ENCODE measurements around the gene SETD1B. TPM values are rescaled to one million over a fixed set of nuclear protein-coding genes. Genes with fewer than 3 reads are reported as not detected.
"Not testable (repeated sequence)": the region's sequence is repeated elsewhere in the genome, so short reads cannot be mapped to it uniquely, and the experiment has no call there.

Gene SETD1B
- total and polyA plus RNA-seq, 5 donors: 7.6 to 14.9 (median 13.0) TPM

DNA sequence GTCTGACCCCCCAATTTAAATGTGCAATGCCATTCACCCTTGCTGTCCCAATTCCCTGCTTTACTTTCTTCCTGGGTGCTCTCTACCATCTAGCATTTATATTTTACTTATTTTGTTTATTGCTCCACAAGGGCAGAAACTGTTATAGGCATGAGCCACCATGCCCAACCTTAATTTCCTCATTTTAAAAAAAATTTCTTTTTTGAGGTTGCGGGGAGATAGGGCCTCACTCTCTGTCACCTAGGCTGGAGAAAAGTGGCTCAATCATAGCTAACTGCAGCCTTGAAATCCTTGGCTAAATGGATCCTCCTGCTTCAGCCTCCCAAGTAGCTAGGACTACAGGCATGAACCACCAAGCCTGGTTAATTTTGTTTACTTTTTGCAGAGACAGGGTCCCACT, 41.9 kb downstream of the SETD1B start:
- 94% methylated on average over 1 of the region's 1 CpG for WGBS
- ATAC-seq: no peak
- intact Hi-C loops (cut with DNase I): no loop called here

DNA sequence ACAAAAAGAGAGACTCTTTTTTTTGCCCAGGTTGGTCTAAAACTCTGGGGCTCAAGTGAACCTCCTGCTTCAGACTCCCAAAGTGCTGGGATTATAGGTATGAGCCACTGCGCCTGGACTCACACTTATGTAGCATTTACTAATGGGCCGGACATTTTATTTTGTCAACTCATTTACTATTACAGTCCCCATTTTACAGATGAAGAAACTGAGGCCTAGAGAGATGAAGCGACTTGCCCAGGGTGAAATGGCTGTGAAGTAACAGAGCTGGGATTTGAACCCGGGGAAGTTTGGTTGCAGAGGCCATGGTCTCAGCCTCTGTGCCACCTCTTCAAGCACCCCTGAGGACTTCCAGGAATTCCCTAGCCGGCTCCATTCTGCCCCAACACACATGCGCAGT, 45.4 kb downstream of the SETD1B start:
- no peak for ATAC-seq
- intact Hi-C loops (cut with DNase I): no loop called here
- H3K27ac ChIP-seq (ENCODE audit: low read length): no peak overlapping the region
- no peak for DNase-seq
- 95% methylated on average over 6 of the region's 6 CpGs for WGBS
- no peak overlapping the region for H3K4me3 ChIP-seq (ENCODE audit: low read length)
- no peaks in the 10 kb centered on the region for H3K4me1 ChIP-seq (ENCODE audit: control insufficient read depth, insufficient read depth, low read length)
- H3K9me3 ChIP-seq (ENCODE audit: control insufficient read depth, low read length): no peaks in the 10 kb centered on the region
- H3K27me3 ChIP-seq (ENCODE audit: control insufficient read depth, insufficient read depth): no peaks in the 10 kb centered on the region

More for the DNA sequence above, 41.9 kb downstream of the SETD1B start:
- Histone ChIP-seq H3K9me3 (ENCODE audit: control insufficient read depth, low read length) (no peaks in the 10 kb centered on the region), H3K27ac (ENCODE audit: low read length) (no peak overlapping the region), H3K27me3 (ENCODE audit: control insufficient read depth, insufficient read depth) (no peaks in the 10 kb centered on the region), H3K4me3 (ENCODE audit: low read length) (no peak overlapping the region), H3K4me1 (ENCODE audit: control insufficient read depth, insufficient read depth, low read length) (no peaks in the 10 kb centered on the region)
- DNase-seq: no peak

DNA sequence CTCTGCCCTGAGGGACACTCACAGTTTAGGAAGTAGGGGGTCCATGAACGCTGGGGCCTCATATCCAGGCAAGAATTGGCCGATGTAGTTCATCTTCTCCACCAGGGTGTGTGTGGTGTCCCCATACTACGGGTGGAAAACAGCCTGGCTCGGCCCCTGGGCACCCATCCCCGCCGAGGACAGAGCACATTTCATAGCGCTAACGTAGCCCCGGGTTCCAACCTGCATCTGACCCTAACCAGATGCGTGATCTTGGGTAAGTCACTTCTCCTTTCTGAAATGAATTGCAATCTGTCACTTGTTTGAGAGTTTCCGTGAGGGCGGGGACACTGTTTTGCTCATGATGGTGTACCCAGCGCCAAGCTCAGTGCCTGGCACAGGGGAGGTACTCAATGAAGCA, 45.9 kb downstream of the SETD1B start:
- Histone ChIP-seq H3K27me3 (ENCODE audit: control insufficient read depth, insufficient read depth) (no peaks in the 10 kb centered on the region), H3K4me3 (ENCODE audit: low read length) (no peak overlapping the region), H3K9me3 (ENCODE audit: control insufficient read depth, low read length) (no peaks in the 10 kb centered on the region), H3K27ac (ENCODE audit: low read length) (no peak overlapping the region), H3K4me1 (ENCODE audit: control insufficient read depth, insufficient read depth, low read length) (no peaks in the 10 kb centered on the region)
- intact Hi-C loops (cut with DNase I): no loop called here
- DNase-seq (no peak), ATAC-seq (no peak)
- 78% methylated on average over 13 of the region's 13 CpGs for WGBS

DNA sequence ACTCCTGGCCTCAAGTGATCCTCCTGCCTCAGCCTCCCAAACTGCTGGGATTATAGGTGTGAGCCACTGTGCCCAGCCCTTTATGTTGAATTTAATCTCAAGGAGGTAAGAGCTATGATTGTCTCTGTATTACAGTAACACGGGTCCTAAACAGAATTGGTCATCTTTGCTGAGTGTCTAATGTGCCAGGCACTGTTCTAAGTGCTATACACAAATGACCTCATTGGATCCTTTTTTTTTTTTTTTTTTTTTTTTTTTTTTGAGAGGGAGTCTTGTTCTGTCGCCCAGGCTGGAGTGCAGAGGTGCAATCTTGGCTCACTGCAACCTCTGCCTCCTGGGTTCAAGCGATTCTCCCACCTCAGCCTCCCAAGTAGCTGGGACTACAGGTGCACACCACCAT, 48.6 kb downstream of the SETD1B start:
- H3K27ac ChIP-seq (ENCODE audit: low read length); H3K4me3 ChIP-seq (ENCODE audit: low read length); H3K27me3 ChIP-seq (ENCODE audit: control insufficient read depth, insufficient read depth); H3K9me3 ChIP-seq (ENCODE audit: control insufficient read depth, low read length); DNase-seq; H3K4me1 ChIP-seq (ENCODE audit: control insufficient read depth, insufficient read depth, low read length); intact Hi-C loops (cut with DNase I); ATAC-seq: not testable (repeated sequence)
- WGBS: 58% methylated on average over 3 of the region's 3 CpGs

DNA sequence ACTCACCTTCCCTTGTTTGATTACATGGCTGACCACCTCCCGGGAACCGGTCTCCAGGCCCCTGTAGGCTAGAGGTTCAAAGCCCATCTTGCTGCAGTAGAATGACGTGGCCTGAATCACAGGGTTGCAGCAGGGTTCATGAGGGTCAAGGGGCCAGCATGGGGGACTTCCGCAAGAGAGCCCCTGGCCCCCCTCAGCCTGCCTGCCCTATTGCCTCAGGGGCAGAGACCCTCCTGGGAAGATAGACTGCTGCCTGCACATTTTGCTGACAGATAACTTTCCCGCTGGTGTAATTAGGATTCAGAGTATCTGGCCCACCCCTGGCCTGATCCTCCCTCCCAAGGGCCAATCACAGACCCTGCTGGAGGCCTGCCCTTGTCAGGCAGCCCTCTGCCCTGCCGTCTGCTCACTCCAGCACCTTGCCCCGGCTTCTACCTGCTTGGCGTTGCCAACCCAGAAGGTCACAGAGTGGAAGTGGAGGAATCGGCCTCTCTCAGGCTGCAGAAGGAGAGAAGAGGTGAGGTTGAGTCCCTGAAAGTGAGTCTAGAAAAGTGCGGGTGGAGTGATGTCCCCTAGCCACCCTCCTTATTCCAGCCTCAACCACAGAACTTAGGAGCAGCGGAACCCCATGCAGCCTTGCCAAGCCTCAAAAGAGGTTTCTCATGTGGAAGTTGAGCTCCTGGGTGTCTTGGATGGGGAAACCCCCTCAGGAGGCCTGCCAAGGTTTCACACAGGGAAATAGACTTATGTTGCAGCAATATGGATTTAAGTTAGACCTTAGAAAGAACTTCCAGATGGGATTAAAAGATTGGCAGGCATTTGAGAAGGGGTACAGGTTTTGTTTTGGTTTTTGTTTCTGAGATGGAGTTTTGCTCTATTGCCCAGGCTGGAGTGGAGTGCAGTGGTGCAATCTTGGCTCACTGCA, 53.8 kb downstream of the SETD1B start:
- no peak for DNase-seq
- WGBS: 78% methylated on average over 11 of the region's 11 CpGs
- no peaks in the 10 kb centered on the region for H3K9me3 ChIP-seq (ENCODE audit: control insufficient read depth, low read length)
- intact Hi-C loops (cut with DNase I): no loop called here
- ATAC-seq: no peak
- H3K27me3 ChIP-seq (ENCODE audit: control insufficient read depth, insufficient read depth): no peaks in the 10 kb centered on the region
- no peak overlapping the region for H3K4me3 ChIP-seq (ENCODE audit: low read length)
- H3K4me1 ChIP-seq (ENCODE audit: control insufficient read depth, insufficient read depth, low read length): peaks cover 6% of the 10 kb centered on the region
- H3K27ac ChIP-seq (ENCODE audit: low read length): no peak overlapping the region

DNA sequence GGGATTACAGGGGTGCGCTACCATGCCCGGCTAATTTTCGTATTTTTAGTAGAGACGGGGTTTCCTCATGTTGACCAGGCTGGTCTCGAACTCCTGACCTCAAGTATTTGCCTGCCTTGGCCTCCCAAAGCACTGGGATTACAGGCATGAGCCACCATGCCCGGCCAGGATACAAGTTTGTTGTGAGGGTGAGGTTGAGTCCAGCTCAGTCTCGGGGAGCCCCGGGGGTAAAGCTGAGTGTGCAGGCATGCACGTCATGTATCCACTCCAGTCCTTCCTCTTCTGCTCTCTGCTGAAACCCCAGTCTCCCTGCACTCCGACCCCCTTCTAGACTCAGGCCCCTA, 54.5 kb downstream of the SETD1B start:
- no peak for DNase-seq
- Histone ChIP-seq H3K27ac (ENCODE audit: low read length) (peak overlapping the region; percentile 92), H3K4me1 (ENCODE audit: control insufficient read depth, insufficient read depth, low read length) (peaks cover 6% of the 10 kb centered on the region), H3K9me3 (ENCODE audit: control insufficient read depth, low read length) (no peaks in the 10 kb centered on the region), H3K4me3 (ENCODE audit: low read length) (no peak overlapping the region), H3K27me3 (ENCODE audit: control insufficient read depth, insufficient read depth) (no peaks in the 10 kb centered on the region)
- intact Hi-C loops (cut with DNase I): no loop called here
- no peak for ATAC-seq
- WGBS: 87% methylated on average over 10 of the region's 10 CpGs

DNA sequence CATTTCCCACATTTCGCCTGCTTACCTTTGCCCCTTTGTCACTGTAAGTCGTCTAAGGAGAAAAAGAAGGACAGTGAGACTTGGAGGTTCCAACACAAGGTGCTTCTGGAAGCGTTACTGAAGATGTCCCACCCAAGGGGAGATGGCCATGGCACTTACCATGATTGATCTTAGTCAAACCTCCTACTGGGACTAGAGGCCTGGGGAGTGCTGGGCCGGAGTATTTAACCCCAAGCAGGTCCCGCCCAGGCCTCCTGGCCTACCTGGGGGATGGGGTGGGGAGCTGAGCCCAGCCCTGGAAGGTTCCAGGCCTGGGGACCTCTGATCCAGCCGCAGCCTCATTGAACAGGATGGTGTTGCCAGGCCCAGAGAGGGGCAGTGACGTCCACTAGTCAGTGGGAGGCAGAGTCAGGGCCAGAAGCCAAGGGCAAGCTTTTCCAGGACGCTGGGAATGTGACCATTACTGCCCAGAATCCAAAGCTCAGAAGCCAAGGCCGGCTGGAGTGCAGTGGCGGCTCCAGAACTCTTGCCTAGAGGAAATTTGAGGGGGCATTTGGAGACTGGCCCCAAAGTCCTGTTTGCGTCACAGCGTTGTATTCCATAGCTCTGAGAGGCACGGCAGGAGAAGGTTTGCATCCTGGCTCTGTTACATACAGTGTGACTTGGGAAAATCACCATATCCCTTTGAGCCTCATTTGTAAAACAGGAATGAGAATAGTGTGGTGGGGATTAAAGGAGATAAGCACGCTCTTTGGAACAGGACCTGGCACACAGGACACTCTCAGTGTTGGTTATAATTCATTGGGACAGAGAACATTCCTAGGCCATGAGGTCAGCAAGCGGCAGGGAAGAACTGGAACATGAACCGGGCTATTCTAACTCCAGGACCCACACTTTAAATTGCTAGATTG, 55.1 kb downstream of the SETD1B start, which contains the start of gene HPD:
Gene HPD (minus strand): TSS at position 198 of the 911 bp plus-strand sequence. CDS start 36 bp downstream, at position 162.
- Histone ChIP-seq H3K27me3 (ENCODE audit: control insufficient read depth, insufficient read depth) (no peaks in the 10 kb centered on the region), H3K27ac (ENCODE audit: low read length) (peak within 1 kb of the TSS; percentile 92), H3K9me3 (ENCODE audit: control insufficient read depth, low read length) (no peaks in the 10 kb centered on the region), H3K4me1 (ENCODE audit: control insufficient read depth, insufficient read depth, low read length) (peaks cover 6% of the 10 kb centered on the region), H3K4me3 (ENCODE audit: low read length) (no peak within 1 kb of the TSS)
- DNase-seq (peak; percentile 89 to 96 (median 92)), ATAC-seq (peak; percentile 88 to 92)
- WGBS: 45% methylated on average over 16 of the region's 16 CpGs
- intact Hi-C loops (cut with DNase I): no loop called here

DNA sequence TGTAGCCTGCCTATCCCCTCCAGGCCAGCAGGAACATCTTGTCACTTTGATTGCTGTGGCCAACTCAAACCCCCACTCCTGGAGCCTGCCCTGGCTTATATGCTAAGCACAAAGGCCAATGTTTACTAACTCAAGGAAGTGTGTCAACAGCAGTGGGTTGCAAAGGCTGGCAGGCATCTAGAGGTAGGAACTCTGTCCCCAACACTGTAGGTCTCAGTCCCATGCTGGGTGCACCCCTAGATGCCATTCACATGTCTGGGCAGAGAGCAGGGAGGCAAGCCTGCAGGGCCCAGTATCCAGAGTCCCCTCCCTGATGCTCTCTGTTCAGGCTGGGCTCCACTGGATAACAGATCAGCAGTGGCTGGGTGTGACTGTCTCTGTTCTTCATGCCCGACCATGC, 56.4 kb downstream of the SETD1B start:
- intact Hi-C loops (cut with DNase I): no loop called here
- peaks cover 6% of the 10 kb centered on the region for H3K4me1 ChIP-seq (ENCODE audit: control insufficient read depth, insufficient read depth, low read length)
- ATAC-seq: no peak
- DNase-seq: no peak
- H3K27ac ChIP-seq (ENCODE audit: low read length): no peak overlapping the region
- H3K27me3 ChIP-seq (ENCODE audit: control insufficient read depth, insufficient read depth): no peaks in the 10 kb centered on the region
- H3K4me3 ChIP-seq (ENCODE audit: low read length): no peak overlapping the region
- no peaks in the 10 kb centered on the region for H3K9me3 ChIP-seq (ENCODE audit: control insufficient read depth, low read length)
- 87% methylated on average over 1 of the region's 1 CpG for WGBS

DNA sequence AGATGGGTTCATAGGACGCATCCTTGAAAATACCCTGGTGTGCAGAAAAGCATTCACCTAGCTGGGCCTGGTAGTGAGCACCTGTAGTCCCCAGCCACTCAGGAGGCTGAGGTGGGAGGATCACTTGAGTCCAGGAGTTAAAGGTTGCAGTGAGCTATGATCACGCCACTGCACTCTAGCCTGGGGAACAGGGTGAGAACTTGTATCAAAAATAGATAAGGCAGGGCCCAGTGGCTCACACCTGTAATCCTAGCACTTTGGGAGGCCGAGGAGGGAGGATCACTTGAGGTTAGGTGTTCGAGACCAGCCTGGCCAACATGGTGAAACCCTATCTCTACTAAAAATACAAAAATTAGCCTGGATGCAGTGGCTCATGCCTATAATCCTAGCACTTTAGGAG, 56.9 kb downstream of the SETD1B start:
- H3K9me3 ChIP-seq (ENCODE audit: control insufficient read depth, low read length); intact Hi-C loops (cut with DNase I); H3K27me3 ChIP-seq (ENCODE audit: control insufficient read depth, insufficient read depth); H3K4me1 ChIP-seq (ENCODE audit: control insufficient read depth, insufficient read depth, low read length); H3K4me3 ChIP-seq (ENCODE audit: low read length); DNase-seq; ATAC-seq; H3K27ac ChIP-seq (ENCODE audit: low read length): not testable (repeated sequence)
- WGBS: 94% methylated on average over 4 of the region's 4 CpGs

DNA sequence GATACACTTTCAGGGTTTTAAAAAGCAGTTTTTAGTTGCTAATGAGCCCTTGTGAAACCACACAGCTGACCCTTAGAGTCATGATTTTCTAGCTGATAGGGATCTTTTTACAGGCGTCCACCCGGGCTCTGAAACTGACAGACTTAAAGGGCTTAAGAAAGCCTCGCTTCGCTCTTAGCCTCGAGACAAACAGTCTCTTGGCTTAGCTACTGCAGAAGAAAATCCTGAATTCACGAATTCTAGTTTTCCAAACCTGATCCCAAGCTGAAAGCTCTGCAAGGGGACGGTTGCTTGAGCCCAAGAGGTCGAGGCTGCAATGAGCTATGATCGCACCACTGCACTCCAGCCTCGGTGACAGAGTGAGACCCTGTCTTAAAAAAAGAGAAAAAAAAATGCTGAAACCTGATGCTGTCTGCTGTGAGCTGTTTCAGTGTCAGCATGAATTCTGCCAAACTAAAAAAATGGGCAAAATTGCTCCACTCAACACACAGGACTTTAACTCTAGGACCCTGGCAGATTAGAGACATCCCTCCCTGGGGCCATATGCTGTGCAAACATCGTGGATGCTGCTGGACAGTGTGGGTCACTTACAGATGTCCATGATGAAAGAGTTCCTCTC, 57.9 kb downstream of the SETD1B start:
- H3K27ac ChIP-seq (ENCODE audit: low read length): no peak overlapping the region
- no peak overlapping the region for H3K4me3 ChIP-seq (ENCODE audit: low read length)
- DNase-seq: no peak
- intact Hi-C loops (cut with DNase I): no loop called here
- H3K9me3 ChIP-seq (ENCODE audit: control insufficient read depth, low read length): no peaks in the 10 kb centered on the region
- peaks cover 6% of the 10 kb centered on the region for H3K4me1 ChIP-seq (ENCODE audit: control insufficient read depth, insufficient read depth, low read length)
- ATAC-seq: no peak
- H3K27me3 ChIP-seq (ENCODE audit: control insufficient read depth, insufficient read depth): no peaks in the 10 kb centered on the region
- 41% methylated on average over 11 of the region's 11 CpGs for WGBS

DNA sequence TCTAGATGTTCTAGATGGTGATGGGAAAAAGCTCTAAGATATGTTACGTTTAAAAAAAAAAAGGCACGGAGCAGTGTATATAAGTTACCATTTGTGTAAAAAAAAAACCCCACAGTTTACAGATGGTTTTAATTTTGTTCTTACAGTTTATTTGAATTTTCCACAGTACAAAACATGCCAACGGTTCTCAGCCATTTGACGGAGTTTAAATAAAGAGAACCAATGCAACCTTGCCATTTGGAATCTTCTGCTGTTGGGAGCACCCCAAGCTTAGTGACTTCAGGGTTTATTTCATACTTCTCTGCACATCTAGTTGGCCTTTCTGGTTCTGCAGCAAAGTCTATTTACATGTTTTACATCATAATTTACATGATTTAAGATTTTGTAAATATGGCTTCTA, 62.5 kb downstream of the SETD1B start:
- intact Hi-C loops (cut with DNase I): no loop called here
- WGBS: 75% methylated on average over 4 of the region's 4 CpGs
- H3K4me3 ChIP-seq (ENCODE audit: low read length): no peak overlapping the region

More for the DNA sequence above, 62.5 kb downstream of the SETD1B start:
- H3K4me1 ChIP-seq (ENCODE audit: control insufficient read depth, insufficient read depth, low read length): no peaks in the 10 kb centered on the region
- H3K27me3 ChIP-seq (ENCODE audit: control insufficient read depth, insufficient read depth): no peaks in the 10 kb centered on the region
- no peak for DNase-seq
- H3K9me3 ChIP-seq (ENCODE audit: control insufficient read depth, low read length): no peaks in the 10 kb centered on the region
- no peak overlapping the region for H3K27ac ChIP-seq (ENCODE audit: low read length)
- ATAC-seq: no peak
